ENCODE data around the gene HNRNPC. TPM values are rescaled to one million over a fixed set of nuclear protein-coding genes. Genes with fewer than 3 reads are reported as not detected.

The HNRNPC gene
- total RNA-seq, 1 donor from 2014 or later = 424 TPM

- TF ChIP-seq, protein P1, sequence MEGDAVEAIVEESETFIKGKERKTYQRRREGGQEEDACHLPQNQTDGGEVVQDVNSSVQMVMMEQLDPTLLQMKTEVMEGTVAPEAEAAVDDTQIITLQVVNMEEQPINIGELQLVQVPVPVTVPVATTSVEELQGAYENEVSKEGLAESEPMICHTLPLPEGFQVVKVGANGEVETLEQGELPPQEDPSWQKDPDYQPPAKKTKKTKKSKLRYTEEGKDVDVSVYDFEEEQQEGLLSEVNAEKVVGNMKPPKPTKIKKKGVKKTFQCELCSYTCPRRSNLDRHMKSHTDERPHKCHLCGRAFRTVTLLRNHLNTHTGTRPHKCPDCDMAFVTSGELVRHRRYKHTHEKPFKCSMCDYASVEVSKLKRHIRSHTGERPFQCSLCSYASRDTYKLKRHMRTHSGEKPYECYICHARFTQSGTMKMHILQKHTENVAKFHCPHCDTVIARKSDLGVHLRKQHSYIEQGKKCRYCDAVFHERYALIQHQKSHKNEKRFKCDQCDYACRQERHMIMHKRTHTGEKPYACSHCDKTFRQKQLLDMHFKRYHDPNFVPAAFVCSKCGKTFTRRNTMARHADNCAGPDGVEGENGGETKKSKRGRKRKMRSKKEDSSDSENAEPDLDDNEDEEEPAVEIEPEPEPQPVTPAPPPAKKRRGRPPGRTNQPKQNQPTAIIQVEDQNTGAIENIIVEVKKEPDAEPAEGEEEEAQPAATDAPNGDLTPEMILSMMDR (IDR thresholded peaks at IDR 0.05) = no peak
- H3K27me3 Mint-ChIP-seq (ENCODE audit: unreplicated experiment) = no peaks in the 10 kb centered on the region
- DNase-seq (ENCODE audit: extremely low spot score, unreplicated experiment) = no peak
- H3K36me3 Mint-ChIP-seq (ENCODE audit: unreplicated experiment) = peaks cover 50% of the 10 kb centered on the region
- no peak overlapping the region for H3K27ac Mint-ChIP-seq (ENCODE audit: unreplicated experiment)
- H3K9me3 Mint-ChIP-seq (ENCODE audit: unreplicated experiment) = peaks cover 3% of the 10 kb centered on the region
- no peaks in the 10 kb centered on the region for H3K4me1 Mint-ChIP-seq (ENCODE audit: unreplicated experiment)
- no peak overlapping the region for H3K4me3 Mint-ChIP-seq (ENCODE audit: unreplicated experiment)
Measured at GRCh38 chr14:21202463-21203358, 66.5 kb downstream of the HNRNPC start.

GRCh38 chr14:21201732-21202462, 67.3 kb downstream of the HNRNPC start:
- H3K4me3 Mint-ChIP-seq (ENCODE audit: unreplicated experiment) = no peak overlapping the region
- peaks cover 42% of the 10 kb centered on the region for H3K36me3 Mint-ChIP-seq (ENCODE audit: unreplicated experiment)
- H3K27ac Mint-ChIP-seq (ENCODE audit: unreplicated experiment) = no peak overlapping the region

DNA sequence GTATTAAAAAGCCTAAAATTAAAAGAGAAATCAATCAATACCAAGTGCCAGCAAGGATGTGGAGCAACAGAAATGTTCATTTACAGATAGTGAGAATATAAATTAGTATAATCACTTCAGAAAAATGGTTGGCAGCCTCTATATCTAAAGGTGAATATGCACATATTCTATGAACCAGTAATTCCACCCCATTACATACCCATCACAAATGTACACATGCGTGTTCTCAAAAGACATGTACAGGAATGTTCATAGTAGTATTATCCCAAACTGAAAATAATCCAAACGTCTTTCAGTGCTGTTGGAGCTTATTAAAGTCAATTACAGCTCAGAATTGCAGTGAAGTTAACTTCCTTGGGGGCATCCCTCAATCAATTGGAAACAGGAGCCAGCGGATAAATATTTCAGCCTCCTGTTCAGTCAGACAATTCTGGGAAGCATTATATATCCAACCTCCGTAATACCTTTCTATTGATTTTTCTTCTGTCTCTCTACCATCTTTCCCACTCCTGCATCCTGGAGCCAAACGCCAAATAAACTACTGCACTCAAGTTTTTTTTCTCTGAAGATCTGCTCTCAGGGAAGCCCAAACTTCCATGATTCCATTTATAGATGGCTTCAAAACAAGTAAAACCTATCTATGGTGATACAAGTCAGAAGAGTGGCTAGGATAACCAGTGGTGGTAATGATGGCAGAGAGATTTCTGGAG, 68.3 kb downstream of the HNRNPC start:
- no peak overlapping the region for H3K4me3 Mint-ChIP-seq (ENCODE audit: unreplicated experiment)
- no peak for DNase-seq (ENCODE audit: extremely low spot score, unreplicated experiment)
- H3K36me3 Mint-ChIP-seq (ENCODE audit: unreplicated experiment) = peaks cover 32% of the 10 kb centered on the region
- no peak overlapping the region for H3K27ac Mint-ChIP-seq (ENCODE audit: unreplicated experiment)
- no peaks in the 10 kb centered on the region for H3K4me1 Mint-ChIP-seq (ENCODE audit: unreplicated experiment)
- TF ChIP-seq, protein P1 (IDR thresholded peaks at IDR 0.05) = no peak
- peaks cover 3% of the 10 kb centered on the region for H3K9me3 Mint-ChIP-seq (ENCODE audit: unreplicated experiment)
- no peaks in the 10 kb centered on the region for H3K27me3 Mint-ChIP-seq (ENCODE audit: unreplicated experiment)

More at GRCh38 chr14:21201732-21202462, 67.3 kb downstream of the HNRNPC start:
- DNase-seq (ENCODE audit: extremely low spot score, unreplicated experiment) = no peak
- Mint-ChIP-seq H3K4me1 (ENCODE audit: unreplicated experiment) (no peaks in the 10 kb centered on the region), H3K9me3 (ENCODE audit: unreplicated experiment) (peaks cover 3% of the 10 kb centered on the region), H3K27me3 (ENCODE audit: unreplicated experiment) (no peaks in the 10 kb centered on the region)
- TF ChIP-seq, protein P1 (IDR thresholded peaks at IDR 0.05) = no peak

DNA sequence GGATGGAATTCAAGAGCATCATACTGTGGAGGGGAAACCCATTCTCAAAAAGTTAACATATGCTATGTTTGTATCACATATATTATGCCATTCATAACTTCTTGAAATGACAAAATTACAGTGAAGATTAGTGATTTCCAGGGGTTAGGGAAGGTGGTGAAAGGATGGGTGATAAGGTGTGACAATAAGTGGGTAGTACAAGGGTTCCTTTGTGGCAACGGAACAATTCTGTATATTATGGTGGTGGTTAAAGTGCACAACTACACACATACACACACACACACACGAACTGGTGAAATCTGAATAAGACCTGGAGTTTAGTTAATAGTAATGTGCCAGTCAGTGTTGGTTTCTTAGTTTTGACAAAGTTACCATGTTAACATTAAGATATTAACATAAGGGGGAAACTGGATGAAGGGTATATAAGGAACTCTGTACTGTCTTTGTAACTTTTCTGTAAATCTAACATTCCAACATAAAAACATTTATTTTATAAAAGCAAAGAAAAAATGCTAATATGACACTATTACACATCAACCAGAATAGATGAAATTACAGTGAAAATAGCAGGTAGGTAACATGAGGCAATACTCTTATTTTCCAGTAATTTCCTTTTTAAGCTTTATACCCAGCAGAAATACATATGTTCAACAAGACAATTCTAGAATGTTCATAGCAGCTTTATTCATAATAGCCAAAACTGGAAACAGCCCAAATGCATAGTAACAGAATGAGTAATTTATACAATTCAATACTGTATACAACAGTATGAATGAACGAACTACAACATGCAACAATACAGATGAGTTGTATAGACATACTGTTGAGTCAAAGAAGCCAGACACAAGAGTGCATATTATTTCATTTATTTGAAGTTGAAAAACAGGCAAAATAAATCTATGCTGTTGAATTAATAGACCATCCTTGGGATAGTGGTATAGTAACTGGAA, 69.4 kb downstream of the HNRNPC start:
- Mint-ChIP-seq H3K27ac (ENCODE audit: unreplicated experiment) (no peak overlapping the region), H3K36me3 (ENCODE audit: unreplicated experiment) (peaks cover 22% of the 10 kb centered on the region), H3K9me3 (ENCODE audit: unreplicated experiment) (peaks cover 3% of the 10 kb centered on the region), H3K4me1 (ENCODE audit: unreplicated experiment) (no peaks in the 10 kb centered on the region), H3K27me3 (ENCODE audit: unreplicated experiment) (peaks cover 2% of the 10 kb centered on the region), H3K4me3 (ENCODE audit: unreplicated experiment) (no peak overlapping the region)
- TF ChIP-seq, protein P1 (IDR thresholded peaks at IDR 0.05) = no peak
- no peak for DNase-seq (ENCODE audit: extremely low spot score, unreplicated experiment)
